ENCODE data around the gene NR4A1. TPM values are rescaled to one million over a fixed set of nuclear protein-coding genes. Genes with fewer than 3 reads are reported as not detected.
A peak's percentile ranks its signal among the peaks of the same experiment; 100 is the strongest.

The NR4A1 gene
- total RNA-seq, 4 donors from 2014 or later, result 390 to 1,252 (median 718) TPM

DNA sequence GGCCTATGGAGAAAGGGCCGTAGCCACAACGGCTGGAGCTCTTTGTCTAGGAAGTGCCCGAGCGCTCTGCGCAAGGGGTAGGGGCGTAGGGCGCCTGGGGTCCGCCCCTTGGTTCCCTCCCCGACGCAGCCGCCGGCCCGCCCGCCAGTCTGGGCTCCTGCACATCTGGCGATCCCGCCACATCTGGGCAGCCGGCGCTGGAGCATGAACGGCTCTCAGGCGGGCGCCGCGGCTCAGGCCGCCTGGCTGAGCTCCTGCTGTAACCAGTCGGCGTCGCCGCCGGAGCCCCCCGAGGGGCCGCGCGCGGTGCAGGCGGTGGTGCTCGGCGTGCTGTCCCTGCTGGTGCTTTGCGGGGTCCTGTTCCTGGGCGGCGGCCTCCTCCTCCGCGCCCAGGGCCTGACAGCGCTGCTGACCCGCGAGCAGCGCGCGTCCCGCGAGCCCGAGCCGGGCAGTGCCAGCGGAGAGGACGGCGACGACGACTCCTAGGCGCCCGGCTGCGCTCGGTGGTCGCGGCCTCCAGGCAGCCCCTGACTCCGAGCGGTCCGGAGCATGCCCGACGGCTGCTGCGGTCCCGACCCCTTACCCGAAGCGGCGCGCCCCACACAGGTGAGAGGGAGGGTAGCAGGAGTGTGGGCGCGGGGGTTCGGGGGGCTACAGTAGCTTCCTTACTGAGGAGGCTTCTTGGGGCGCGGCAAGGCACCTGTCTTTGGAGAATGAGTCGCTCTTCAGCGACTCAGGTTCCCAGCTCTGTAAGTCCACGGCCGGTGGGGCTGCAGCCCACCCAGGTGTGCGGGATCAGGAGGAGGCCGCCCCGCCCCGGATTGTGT is 28.5 kb downstream of the NR4A1 start, which contains the start of gene SMIM41:
TSS of gene SMIM41 (plus strand) at position 129 of the 827 bp plus-strand sequence. CDS start at position 205, 76 bp downstream.
- peaks cover 0 to 56% (median 6%) of the 10 kb centered on the region in 3 donors for H3K36me3 ChIP-seq
- H3K27ac ChIP-seq, result peak within 1 kb of the TSS; percentile 35 to 93 (median 86)
- WGBS, 2 donors, result 52 to 73% methylated on average over 53 to 71 of the region's 87 CpGs
- H3K9me3 ChIP-seq, result no peaks in the 10 kb centered on the region
- no peaks in the 10 kb centered on the region for H3K27me3 ChIP-seq
- peak within 1 kb of the TSS in 3 of 4 donors; percentile 21 to 37 (median 24) for H3K4me3 ChIP-seq
- TF ChIP-seq POLR2A (IDR thresholded peaks at IDR 0.05), result no peak
- no peak for TF ChIP-seq EP300 (IDR thresholded peaks at IDR 0.05)
- no peak for TF ChIP-seq CTCF (IDR thresholded peaks at IDR 0.05)
- DNase-seq (ENCODE audit: low spot score in 2 of 2), result no peak
- peaks cover 0 to 48% (median 32%) of the 10 kb centered on the region in 4 donors for H3K4me1 ChIP-seq

GRCh38 chr12:52080403-52081251 is 29.4 kb downstream of the NR4A1 start:
- TF ChIP-seq CTCF (IDR thresholded peaks at IDR 0.05), result no peak
- TF ChIP-seq POLR2A (IDR thresholded peaks at IDR 0.05), result no peak
- no peak for TF ChIP-seq EP300 (IDR thresholded peaks at IDR 0.05)
- Histone ChIP-seq H3K27me3 (no peaks in the 10 kb centered on the region), H3K9me3 (no peaks in the 10 kb centered on the region), H3K4me1 (peaks cover 0 to 47% (median 32%) of the 10 kb centered on the region in 4 donors), H3K27ac (peak overlapping the region; percentile 80 to 93 (median 86)), H3K4me3 (peak overlapping the region in 3 of 4 donors; percentile 21 to 37 (median 24)), H3K36me3 (peaks cover 0 to 47% (median 6%) of the 10 kb centered on the region in 3 donors)
- WGBS, 2 donors, result 53 to 68% methylated on average over 10 of the region's 10 CpGs
- DNase-seq (ENCODE audit: low spot score in 2 of 2), result no peak

- Histone ChIP-seq H3K27me3 (no peaks in the 10 kb centered on the region), H3K4me1 (peaks cover 0 to 50% (median 32%) of the 10 kb centered on the region in 4 donors), H3K27ac (peak overlapping the region; percentile 80 to 93 (median 86)), H3K36me3 (peaks cover 0 to 41% (median 6%) of the 10 kb centered on the region in 3 donors), H3K9me3 (no peaks in the 10 kb centered on the region), H3K4me3 (peak overlapping the region in 3 of 4 donors; percentile 1 to 37 (median 27))
- no peak for DNase-seq (ENCODE audit: low spot score in 2 of 2)
- 27% methylated on average over 8 to 9 of the region's 9 CpGs for WGBS, 2 donors
- TF ChIP-seq CTCF (IDR thresholded peaks at IDR 0.05), result no peak
- no peak for TF ChIP-seq EP300 (IDR thresholded peaks at IDR 0.05)
- no peak for TF ChIP-seq POLR2A (IDR thresholded peaks at IDR 0.05)
Observed at GRCh38 chr12:52081263-52081733, 30.1 kb downstream of the NR4A1 start.

- peak in 1 of 2 donors; percentile 28 for DNase-seq (ENCODE audit: low spot score in 2 of 2)
- WGBS, 2 donors, result 23 to 28% methylated on average over 12 to 13 of the region's 13 CpGs
- H3K27ac ChIP-seq, result peak overlapping the region; percentile 80 to 93 (median 86)
- peak overlapping the region in 3 of 4 donors; percentile 1 to 37 (median 27) for H3K4me3 ChIP-seq
- peaks cover 0 to 32% (median under 1%) of the 10 kb centered on the region in 3 donors for H3K36me3 ChIP-seq
- peak in 1 of 2 donors; percentile 32 for TF ChIP-seq POLR2A (IDR thresholded peaks at IDR 0.05)
- TF ChIP-seq CTCF (IDR thresholded peaks at IDR 0.05), result no peak
- peak in 1 of 2 donors; percentile 73 for TF ChIP-seq EP300 (IDR thresholded peaks at IDR 0.05)
- H3K27me3 ChIP-seq, result no peaks in the 10 kb centered on the region
- no peaks in the 10 kb centered on the region for H3K9me3 ChIP-seq
- peaks cover 0 to 52% (median 32%) of the 10 kb centered on the region in 4 donors for H3K4me1 ChIP-seq
Observed at GRCh38 chr12:52082026-52082668, 30.9 kb downstream of the NR4A1 start.
